H9 (cell line): ENCODE measurements around the gene UBAC2. TPM values are rescaled to one million over a fixed set of nuclear protein-coding genes. Genes with fewer than 3 reads are reported as not detected.

Source experiments
- DNase-seq: peaks from one replicate; pipeline ENCODE4 v3.0.0-alpha.2; 2017
- H2AFZ ChIP-seq: one replicate; pipeline ENCODE4 v1.6.1; 2013; ENCODE audit warnings: mild to moderate bottlenecking, low read length, control low read depth, moderate library complexity
- H2AK5ac ChIP-seq: 2 replicates; pipeline ENCODE4 v1.6.1; 2013; ENCODE audit warnings: low read length, control low read depth, mixed read lengths; ENCODE audit not compliant: insufficient read length
- H2BK120ac ChIP-seq: one replicate; pipeline ENCODE4 v1.6.1; 2013; ENCODE audit warnings: low read depth, mild to moderate bottlenecking, low read length, control low read depth, inconsistent platforms; ENCODE audit not compliant: poor library complexity, severe bottlenecking
- H2BK12ac ChIP-seq: 2 replicates; pipeline ENCODE4 v1.6.1; 2013; ENCODE audit warnings: low read length, control low read depth, mixed read lengths, low read depth; ENCODE audit not compliant: insufficient read length
- H2BK15ac ChIP-seq: 2 replicates; pipeline ENCODE4 v1.6.1; 2013; ENCODE audit warnings: low read depth, low read length, control low read depth
- H2BK20ac ChIP-seq: one replicate; pipeline ENCODE4 v1.6.1; 2013; ENCODE audit warnings: low read depth, mild to moderate bottlenecking, low read length, control low read depth, inconsistent platforms; ENCODE audit not compliant: poor library complexity, severe bottlenecking
- H2BK5ac ChIP-seq: 2 replicates; pipeline ENCODE4 v1.6.1; 2013; ENCODE audit warnings: low read length, control low read depth, mixed read lengths; ENCODE audit not compliant: insufficient read length
- H3K14ac ChIP-seq: 2 replicates; pipeline ENCODE4 v1.6.1; 2013; ENCODE audit warnings: low read length, control low read depth; ENCODE audit not compliant: insufficient read depth
- H3K18ac ChIP-seq: 2 replicates; pipeline ENCODE4 v1.6.1; 2013; ENCODE audit warnings: low read depth, mild to moderate bottlenecking, mixed read lengths, low read length, control low read depth; ENCODE audit not compliant: insufficient read length
- H3K23ac ChIP-seq: 2 replicates; pipeline ENCODE4 v1.6.1; 2013; ENCODE audit warnings: low read length, control low read depth, mixed read lengths, low read depth; ENCODE audit not compliant: insufficient read length
- H3K23me2 ChIP-seq: 2 replicates; pipeline ENCODE4 v1.6.1; 2013; ENCODE audit warnings: low read depth, mild to moderate bottlenecking, mixed read lengths, low read length, control low read depth; ENCODE audit not compliant: insufficient read length, poor library complexity, severe bottlenecking
- H3K27ac ChIP-seq: 2 replicates; pipeline ENCODE4 v1.5.1; 2013; ENCODE audit warnings: low read length, control low read depth, mixed read lengths, low read depth; ENCODE audit not compliant: insufficient read length
- H3K27me3 ChIP-seq: 2 replicates; pipeline ENCODE4 v1.6.1; 2013; ENCODE audit warnings: low read length, control low read depth, inconsistent platforms; ENCODE audit not compliant: insufficient read depth
- H3K4ac ChIP-seq: 2 replicates; pipeline ENCODE4 v1.6.1; 2013; ENCODE audit warnings: low read depth, mild to moderate bottlenecking, control low read depth, inconsistent platforms, low read length, moderate library complexity
- H3K4me1 ChIP-seq: 2 replicates; pipeline ENCODE4 v1.6.1; 2013; ENCODE audit warnings: low read length, control low read depth, inconsistent platforms; ENCODE audit not compliant: insufficient read depth
- H3K4me2 ChIP-seq: 2 replicates; pipeline ENCODE4 v1.6.1; 2013; ENCODE audit warnings: low read length, control low read depth, mixed read lengths; ENCODE audit not compliant: insufficient read length, insufficient read depth
- H3K56ac ChIP-seq: 2 replicates; pipeline ENCODE4 v1.6.1; 2013; ENCODE audit warnings: low read depth, mild to moderate bottlenecking, mixed read lengths, low read length, control low read depth; ENCODE audit not compliant: insufficient read length
- H3K79me1 ChIP-seq: 2 replicates; pipeline ENCODE4 v1.6.1; 2013; ENCODE audit warnings: low read depth, mild to moderate bottlenecking, moderate library complexity, low read length, control low read depth, inconsistent platforms; ENCODE audit not compliant: insufficient read depth, poor library complexity, severe bottlenecking
- H3K79me2 ChIP-seq: 2 replicates; pipeline ENCODE4 v1.6.1; 2013; ENCODE audit warnings: low read length, control low read depth, inconsistent platforms; ENCODE audit not compliant: insufficient read depth
- H3K9ac ChIP-seq: 2 replicates; pipeline ENCODE4 v1.6.1; 2013; ENCODE audit warnings: low read length, control low read depth, mixed read lengths; ENCODE audit not compliant: insufficient read length; ENCODE audit errors: extremely low read depth
- H3K9me3 ChIP-seq: one replicate; pipeline ENCODE4 v1.6.1; 2013; ENCODE audit warnings: low read depth, low read length, inconsistent platforms; ENCODE audit not compliant: control insufficient read depth
- H3T11ph ChIP-seq: one replicate; pipeline ENCODE4 v1.6.1; 2013; ENCODE audit warnings: mild to moderate bottlenecking, low read length, control low read depth, inconsistent platforms
- H4K20me1 ChIP-seq: one replicate; pipeline ENCODE4 v1.6.1; 2013; ENCODE audit not compliant: control insufficient read depth, insufficient read length, insufficient read depth
- H4K5ac ChIP-seq: 2 replicates; pipeline ENCODE4 v1.6.1; 2013; ENCODE audit warnings: low read depth, mild to moderate bottlenecking, mixed read lengths, low read length, control low read depth; ENCODE audit not compliant: insufficient read length
- H4K8ac ChIP-seq: replicated peaks from 2 replicates; pipeline ENCODE4 v1.6.1; 2013; ENCODE audit warnings: low read length, control low read depth, mixed read lengths, low read depth; ENCODE audit not compliant: insufficient read length
- H4K91ac ChIP-seq: 2 replicates; pipeline ENCODE4 v1.6.1; 2013; ENCODE audit warnings: low read depth, mild to moderate bottlenecking, moderate library complexity, mixed read lengths, low read length, control low read depth; ENCODE audit not compliant: insufficient read length
- H3K27ac Mint-ChIP-seq, 3 experiments: 2 replicates in 2 of 3; 3 replicates in 1 of 3; pipeline ENCODE4 v1.8.0; 2020 to 2021; ENCODE audit warnings: mixed read lengths in 3 of 3, mild to moderate bottlenecking in 1 of 3, moderate library complexity in 1 of 3
- H3K27me3 Mint-ChIP-seq: 2 replicates; pipeline ENCODE4 v1.8.0; 2021; ENCODE audit warnings: low read depth, mild to moderate bottlenecking, moderate library complexity, mixed read lengths
- H3K36me3 Mint-ChIP-seq, 3 experiments: 2 replicates in 2 of 3; 3 replicates in 1 of 3; pipeline ENCODE4 v1.8.0; 2020 to 2021; ENCODE audit warnings: low read depth in 3 of 3, mixed read lengths in 3 of 3; ENCODE audit not compliant: insufficient read depth in 1 of 3
- H3K4me1 Mint-ChIP-seq, 2 experiments: 2 replicates each; pipeline ENCODE4 v1.8.0; 2020; ENCODE audit warnings: mixed read lengths in 2 of 2
- H3K4me3 Mint-ChIP-seq, 2 experiments: 2 replicates in 1 of 2; 3 replicates in 1 of 2; pipeline ENCODE4 v1.8.0; 2020 to 2021; ENCODE audit warnings: mild to moderate bottlenecking in 2 of 2, mixed read lengths in 2 of 2, moderate library complexity in 1 of 2
- H3K9me3 Mint-ChIP-seq, 2 experiments: 2 replicates in 1 of 2; 3 replicates in 1 of 2; pipeline ENCODE4 v1.8.0; 2020; ENCODE audit warnings: mild to moderate bottlenecking in 2 of 2, mixed read lengths in 2 of 2, moderate library complexity in 1 of 2
- WGBS: extraction: QIAGEN DNeasy Blood & Tissue Kit; methylation state at CpG from one replicate; pipeline ENCODE4 v1.1.7; 2013; ENCODE audit warnings: missing lambda C conversion rate, low lambda C conversion rate, mixed read lengths; ENCODE audit not compliant: insufficient read length; ENCODE audit errors: extremely low coverage; 5-methylcytosine and 5-hydroxymethylcytosine counted together
- total RNA-seq: library from RNA; stranded (reverse); gene quantifications from 2 replicates; pipeline ENCODE4 v1.2.1, GENCODE V29; 2021
- TF ChIP-seq, protein P1 (sequence below): fragments of 200-600 bp; sonication (generic); conservative IDR thresholded peaks from 3 replicates; pipeline ENCODE4 v1.8.0; 2021; ENCODE audit warnings: antibody characterized with exemption, mild to moderate bottlenecking

The UBAC2 gene
- total RNA-seq, 1 experiment from 2014 or later, result 52.3 TPM

DNA sequence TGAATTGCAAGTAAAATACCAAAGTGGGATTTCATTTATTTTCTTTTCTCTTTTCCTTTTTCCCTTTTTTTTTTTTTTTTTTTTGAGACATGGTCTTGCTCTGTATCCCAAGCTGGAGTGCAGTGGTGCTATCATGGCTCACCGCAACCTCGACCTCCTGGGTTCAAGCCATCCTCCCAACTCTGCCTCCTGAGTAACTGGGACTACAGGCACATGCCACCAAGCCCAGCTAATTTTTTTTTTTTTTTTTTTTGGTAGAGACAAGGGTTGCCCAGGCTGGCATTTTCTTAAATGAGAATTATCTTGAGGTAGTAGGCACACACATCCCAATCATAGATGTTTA, 175.1 kb downstream of the UBAC2 start:
- no peak overlapping the region for H2BK12ac ChIP-seq
- no peaks in the 10 kb centered on the region for H3K23me2 ChIP-seq
- WGBS, result no CpG with 5 or more reads among the region's 2 CpGs
- H3K4me1 ChIP-seq, result peaks cover 18% of the 10 kb centered on the region
- no peak overlapping the region for H3T11ph ChIP-seq
- TF ChIP-seq, protein P1, sequence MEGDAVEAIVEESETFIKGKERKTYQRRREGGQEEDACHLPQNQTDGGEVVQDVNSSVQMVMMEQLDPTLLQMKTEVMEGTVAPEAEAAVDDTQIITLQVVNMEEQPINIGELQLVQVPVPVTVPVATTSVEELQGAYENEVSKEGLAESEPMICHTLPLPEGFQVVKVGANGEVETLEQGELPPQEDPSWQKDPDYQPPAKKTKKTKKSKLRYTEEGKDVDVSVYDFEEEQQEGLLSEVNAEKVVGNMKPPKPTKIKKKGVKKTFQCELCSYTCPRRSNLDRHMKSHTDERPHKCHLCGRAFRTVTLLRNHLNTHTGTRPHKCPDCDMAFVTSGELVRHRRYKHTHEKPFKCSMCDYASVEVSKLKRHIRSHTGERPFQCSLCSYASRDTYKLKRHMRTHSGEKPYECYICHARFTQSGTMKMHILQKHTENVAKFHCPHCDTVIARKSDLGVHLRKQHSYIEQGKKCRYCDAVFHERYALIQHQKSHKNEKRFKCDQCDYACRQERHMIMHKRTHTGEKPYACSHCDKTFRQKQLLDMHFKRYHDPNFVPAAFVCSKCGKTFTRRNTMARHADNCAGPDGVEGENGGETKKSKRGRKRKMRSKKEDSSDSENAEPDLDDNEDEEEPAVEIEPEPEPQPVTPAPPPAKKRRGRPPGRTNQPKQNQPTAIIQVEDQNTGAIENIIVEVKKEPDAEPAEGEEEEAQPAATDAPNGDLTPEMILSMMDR, result no peak
- no peak overlapping the region for H4K91ac ChIP-seq
- peaks cover 20 to 25% of the 10 kb centered on the region in 2 experiments for H3K4me1 Mint-ChIP-seq
- no peak overlapping the region for H2AK5ac ChIP-seq
- no peak overlapping the region for H2BK20ac ChIP-seq
- no peak overlapping the region for H3K4me3 Mint-ChIP-seq
- no peak overlapping the region for H2BK120ac ChIP-seq
- peaks cover 12 to 19% (median 18%) of the 10 kb centered on the region in 3 experiments for H3K36me3 Mint-ChIP-seq
- no peak for DNase-seq
- no peak overlapping the region for H3K4ac ChIP-seq
- H3K9me3 Mint-ChIP-seq, result no peaks in the 10 kb centered on the region
- no peak overlapping the region for H3K27ac ChIP-seq
- H3K27me3 ChIP-seq, result no peaks in the 10 kb centered on the region
- no peak overlapping the region for H3K9ac ChIP-seq
- no peaks in the 10 kb centered on the region; the same call in 1 of the 2 replicates for H3K27me3 Mint-ChIP-seq
- H3K27ac Mint-ChIP-seq, result no peak overlapping the region
- H3K14ac ChIP-seq, result no peak overlapping the region
- no peaks in the 10 kb centered on the region for H3K79me1 ChIP-seq
- H4K5ac ChIP-seq, result no peak overlapping the region
- H2BK15ac ChIP-seq, result no peak overlapping the region
- no peak overlapping the region for H2AFZ ChIP-seq
- H3K18ac ChIP-seq, result no peak overlapping the region
- H3K9me3 ChIP-seq, result no peaks in the 10 kb centered on the region
- H4K20me1 ChIP-seq, result no peaks in the 10 kb centered on the region
- H3K23ac ChIP-seq, result no peak overlapping the region
- no peak overlapping the region for H2BK5ac ChIP-seq
- H3K79me2 ChIP-seq, result no peaks in the 10 kb centered on the region
- H4K8ac ChIP-seq, result no peak overlapping the region
- H3K56ac ChIP-seq, result no peak overlapping the region
- H3K4me2 ChIP-seq, result no peak overlapping the region
